ENCODE measurements around the gene A2ML1.
"Not testable (repeated sequence)": the region's sequence is repeated elsewhere in the genome, so short reads cannot be mapped to it uniquely, and the experiment has no call there.

Gene A2ML1

DNA sequence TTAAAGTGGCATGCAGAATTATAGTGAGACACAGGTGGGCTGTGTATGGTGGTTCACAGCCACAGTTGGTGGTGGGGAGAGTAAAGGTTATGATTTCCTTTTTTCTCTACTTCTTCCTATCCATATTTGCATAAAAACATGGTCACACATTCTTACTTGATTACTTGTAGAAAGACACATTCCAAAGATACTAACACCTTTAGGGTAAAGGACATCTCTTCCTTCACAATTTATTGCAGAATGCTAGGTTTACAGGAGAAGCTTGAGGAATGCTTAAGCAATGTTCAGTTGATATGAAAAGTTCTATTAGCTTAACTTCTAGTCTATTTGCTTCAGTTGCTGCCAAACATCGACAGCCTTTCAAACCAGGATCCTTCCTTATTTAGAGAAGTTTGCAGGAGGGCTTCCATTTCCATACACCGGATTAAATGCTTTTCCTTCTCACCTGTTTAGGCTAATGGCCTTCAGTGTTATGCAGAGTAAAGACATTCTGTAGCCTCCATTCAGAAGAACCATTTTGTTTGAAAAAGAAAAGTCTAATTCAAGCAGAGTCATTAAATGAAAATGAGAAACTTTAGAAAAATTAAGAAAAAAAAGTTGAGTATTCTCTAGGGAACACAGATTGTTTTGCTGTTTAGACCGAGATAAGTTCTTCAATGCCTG lies 89.3 kb downstream of the A2ML1 start:
- DNase-seq = no peak

DNA sequence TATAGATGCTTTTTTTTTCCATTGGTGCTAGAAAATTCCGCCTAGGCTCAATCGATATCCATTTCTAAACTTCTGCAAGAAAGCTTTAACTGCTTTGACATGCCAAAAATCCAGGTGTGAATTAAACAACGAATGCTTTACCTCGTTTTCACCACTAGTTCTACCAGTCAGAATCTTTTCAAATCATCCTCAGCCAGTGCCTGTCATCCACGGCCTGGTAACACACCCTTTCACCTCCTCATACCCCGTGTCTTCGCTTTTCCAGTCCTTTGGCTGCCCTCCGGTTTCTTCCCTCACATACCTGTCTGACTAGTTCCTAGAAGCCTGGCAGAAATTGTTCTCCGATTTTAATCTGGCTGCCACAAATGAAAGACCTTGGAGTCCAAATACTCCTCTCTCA lies 90.5 kb downstream of the A2ML1 start:
- DNase-seq = peak; percentile 13

DNA sequence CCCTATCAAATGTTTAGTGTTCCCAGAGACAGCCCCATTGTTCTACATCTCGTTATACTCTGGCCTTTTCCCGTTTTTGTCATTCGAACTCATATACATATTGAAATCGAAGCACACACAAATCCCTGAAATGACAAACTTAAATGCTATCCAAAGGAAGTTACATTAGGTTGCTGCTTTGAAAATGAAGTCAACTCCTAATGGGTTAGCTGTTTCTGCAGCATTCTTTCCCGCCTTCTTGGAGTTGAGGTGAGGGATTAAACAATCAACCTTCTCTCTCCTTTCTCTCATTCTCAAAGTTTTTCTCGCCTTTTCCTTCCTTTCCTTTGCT lies 91.2 kb downstream of the A2ML1 start:
- DNase-seq = no peak

DNA sequence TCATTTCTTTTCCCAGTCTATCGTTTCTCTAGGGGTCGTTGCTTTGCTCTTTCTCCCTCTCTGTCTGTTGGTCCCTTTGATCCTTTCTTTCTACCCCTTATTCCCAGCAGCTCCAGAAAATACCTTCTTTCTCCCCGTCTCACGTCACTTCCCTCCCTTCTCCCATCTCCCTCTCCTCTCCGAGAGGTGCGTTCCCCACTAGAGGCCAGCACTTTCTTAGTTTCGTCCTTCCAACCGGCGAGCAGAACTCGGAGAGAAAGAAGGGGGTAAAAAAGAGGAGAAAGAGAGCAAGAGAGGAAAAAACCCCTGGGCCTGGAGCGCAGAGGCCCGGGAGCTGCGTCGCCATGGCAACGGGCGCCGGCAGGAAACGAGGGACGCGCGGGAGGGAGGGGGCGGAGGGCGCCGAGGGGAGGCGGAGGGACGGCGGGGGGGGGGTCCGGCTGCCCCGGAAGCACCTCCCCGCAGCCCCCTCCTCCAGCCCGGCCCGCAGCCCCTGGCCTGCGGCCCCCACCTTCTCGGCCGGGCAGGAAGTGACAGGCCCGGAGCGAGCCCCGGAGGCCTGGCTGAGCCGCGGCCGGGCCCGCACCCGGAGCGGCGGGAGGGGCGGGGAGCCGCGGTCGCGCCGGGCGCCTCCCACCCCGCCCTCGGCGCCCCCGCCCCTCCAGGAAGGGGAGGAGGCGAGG lies 91.8 kb downstream of the A2ML1 start, which contains the start of gene PHC1:
PHC1 (plus strand) TSS at position 477 of the 683 bp plus-strand sequence. CDS start 3,169 bp downstream, outside the sequence.
- DNase-seq = peak; percentile 76

DNA sequence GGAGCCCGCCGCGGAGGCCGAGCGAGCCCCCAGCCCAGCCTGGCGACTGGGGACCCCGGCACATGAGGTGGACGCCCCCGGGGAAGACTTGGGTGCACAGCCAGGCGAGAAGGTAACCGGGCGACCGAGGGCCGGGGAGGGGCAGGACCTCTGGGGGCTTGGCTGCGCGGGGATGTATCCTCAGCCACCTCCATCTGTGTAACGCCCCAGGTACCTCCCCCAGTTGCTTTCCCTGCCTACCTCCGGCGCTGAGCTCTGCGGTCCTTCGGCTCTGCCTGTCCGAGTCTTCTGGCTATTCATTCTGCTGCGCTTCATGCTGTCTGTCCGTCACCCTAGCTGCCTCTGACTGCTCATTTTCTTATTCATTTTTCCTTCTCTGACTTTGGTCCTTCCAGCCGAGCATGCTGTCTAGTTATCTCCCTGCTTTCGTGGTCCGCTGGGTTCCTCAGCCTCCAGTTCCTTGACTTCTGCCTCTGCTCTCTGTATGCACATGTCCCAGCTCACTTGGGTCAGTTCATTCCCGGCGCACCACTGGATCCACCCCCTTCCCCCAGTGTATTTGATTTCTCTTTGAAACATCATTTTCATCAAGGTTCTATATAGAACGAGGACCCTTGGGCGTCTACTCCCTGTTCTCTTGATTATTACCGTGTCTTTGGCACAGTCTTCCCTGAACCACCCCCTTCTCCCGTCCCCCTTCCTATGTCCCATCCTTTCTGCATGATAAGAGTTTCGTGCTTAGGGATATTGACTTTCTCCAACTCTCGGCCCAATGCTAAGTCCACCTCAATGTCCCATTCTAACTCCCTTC lies 92.5 kb downstream of the A2ML1 start:
- no peak for DNase-seq

- DNase-seq = no peak
Observed at GRCh38 chr12:8916154-8916553, 93.7 kb downstream of the A2ML1 start.

- no peak for DNase-seq
Observed at GRCh38 chr12:8917031-8917430, 94.6 kb downstream of the A2ML1 start.

- no peak for DNase-seq
Observed at GRCh38 chr12:8917751-8918150, 95.3 kb downstream of the A2ML1 start.

GRCh38 chr12:8919643-8920042 lies 97.2 kb downstream of the A2ML1 start:
- DNase-seq = not testable (repeated sequence)

- DNase-seq = no peak
Observed at GRCh38 chr12:8922544-8922943, 100.1 kb downstream of the A2ML1 start.
